ENCODE measurements around the gene CAMTA1.

DNA sequence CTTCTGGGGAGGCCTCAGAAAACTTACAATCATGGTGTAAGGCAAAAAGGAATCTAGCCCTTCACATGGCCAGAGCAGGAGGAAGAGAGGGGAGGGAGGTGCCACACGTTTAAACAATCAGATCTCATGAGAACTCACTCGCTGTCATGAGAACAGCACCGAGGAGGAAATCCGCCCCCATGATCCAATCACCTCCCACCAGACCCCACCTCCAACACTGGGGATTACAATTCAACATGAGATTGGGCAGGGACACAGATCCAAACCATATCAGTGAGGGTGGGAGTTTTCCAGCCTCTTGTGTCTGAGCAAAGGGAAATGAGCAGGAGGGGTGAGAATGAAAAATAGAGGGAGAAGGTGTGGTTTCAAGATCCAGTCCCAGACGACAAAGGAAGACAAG, 503.7 kb downstream of the CAMTA1 start:
- TF ChIP-seq, protein P1, sequence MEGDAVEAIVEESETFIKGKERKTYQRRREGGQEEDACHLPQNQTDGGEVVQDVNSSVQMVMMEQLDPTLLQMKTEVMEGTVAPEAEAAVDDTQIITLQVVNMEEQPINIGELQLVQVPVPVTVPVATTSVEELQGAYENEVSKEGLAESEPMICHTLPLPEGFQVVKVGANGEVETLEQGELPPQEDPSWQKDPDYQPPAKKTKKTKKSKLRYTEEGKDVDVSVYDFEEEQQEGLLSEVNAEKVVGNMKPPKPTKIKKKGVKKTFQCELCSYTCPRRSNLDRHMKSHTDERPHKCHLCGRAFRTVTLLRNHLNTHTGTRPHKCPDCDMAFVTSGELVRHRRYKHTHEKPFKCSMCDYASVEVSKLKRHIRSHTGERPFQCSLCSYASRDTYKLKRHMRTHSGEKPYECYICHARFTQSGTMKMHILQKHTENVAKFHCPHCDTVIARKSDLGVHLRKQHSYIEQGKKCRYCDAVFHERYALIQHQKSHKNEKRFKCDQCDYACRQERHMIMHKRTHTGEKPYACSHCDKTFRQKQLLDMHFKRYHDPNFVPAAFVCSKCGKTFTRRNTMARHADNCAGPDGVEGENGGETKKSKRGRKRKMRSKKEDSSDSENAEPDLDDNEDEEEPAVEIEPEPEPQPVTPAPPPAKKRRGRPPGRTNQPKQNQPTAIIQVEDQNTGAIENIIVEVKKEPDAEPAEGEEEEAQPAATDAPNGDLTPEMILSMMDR (IDR thresholded peaks at IDR 0.05) = no peak
- TF ChIP-seq SIN3A (IDR thresholded peaks at IDR 0.05; ENCODE audit: borderline replicate concordance, insufficient read depth, low read depth, low read length) = no peak
- TF ChIP-seq POLR2AphosphoS5 (IDR thresholded peaks at IDR 0.05; ENCODE audit: low read depth, low read length) = no peak
